HG02870 (cell line): ENCODE data around the gene ABCC5.
"Not testable (repeated sequence)": the region's sequence is repeated elsewhere in the genome, so short reads cannot be mapped to it uniquely, and the experiment has no call there.

Experiments used
- ATAC-seq: cut with Tn5 transposase; IDR thresholded peaks from one replicate; pipeline ENCODE4 v1.9.1; 2021; ENCODE audit warnings: mild to moderate bottlenecking, moderate library complexity; ENCODE audit not compliant: unreplicated experiment

The ABCC5 gene

GRCh38 chr3:183896610-183897009, 121.1 kb downstream of the ABCC5 start:
- ATAC-seq = no peak

GRCh38 chr3:183896184-183896583, 121.5 kb downstream of the ABCC5 start:
- ATAC-seq = no peak

GRCh38 chr3:183895774-183896173, 121.9 kb downstream of the ABCC5 start:
- ATAC-seq = no peak

GRCh38 chr3:183895296-183895695, 122.4 kb downstream of the ABCC5 start:
- ATAC-seq = no peak

GRCh38 chr3:183892610-183893214, 125.0 kb downstream of the ABCC5 start:
- no peak for ATAC-seq

- ATAC-seq = no peak
Measured at GRCh38 chr3:183885766-183886165, 131.9 kb downstream of the ABCC5 start.

- peak; percentile 99 for ATAC-seq
Measured at GRCh38 chr3:183884427-183885296, 133.0 kb downstream of the ABCC5 start, which contains the start of gene PARL. Gene PARL, minus strand, starts transcription at chr3:183884880. Its CDS starts 34 bp downstream, at chr3:183884846.

GRCh38 chr3:183884097-183884426, 133.6 kb downstream of the ABCC5 start:
- no peak for ATAC-seq

- ATAC-seq = no peak
Measured at GRCh38 chr3:183883291-183884096, 134.2 kb downstream of the ABCC5 start.

- no peak for ATAC-seq
Measured at GRCh38 chr3:183880121-183880520, 137.6 kb downstream of the ABCC5 start.

- ATAC-seq = no peak
Measured at GRCh38 chr3:183879243-183879642, 138.4 kb downstream of the ABCC5 start.

GRCh38 chr3:183878071-183878470, 139.6 kb downstream of the ABCC5 start:
- ATAC-seq = no peak

GRCh38 chr3:183877227-183877626, 140.5 kb downstream of the ABCC5 start:
- ATAC-seq = not testable (repeated sequence)

GRCh38 chr3:183875411-183875810, 142.3 kb downstream of the ABCC5 start:
- ATAC-seq = no peak

GRCh38 chr3:183873914-183874313, 143.8 kb downstream of the ABCC5 start:
- ATAC-seq = no peak

GRCh38 chr3:183871541-183871940, 146.1 kb downstream of the ABCC5 start:
- ATAC-seq = no peak

- ATAC-seq = no peak
Measured at GRCh38 chr3:183870563-183870962, 147.1 kb downstream of the ABCC5 start.
